SH-SY5Y (cell line): ENCODE measurements around the gene SLC16A7.

Source experiments
- GATA2 ChIP-seq: IDR thresholded peaks from 2 replicates; pipeline ENCODE4 v1.6.1; 2011; ENCODE audit warnings: mild to moderate bottlenecking, low read depth, low read length
- GATA3 ChIP-seq: IDR thresholded peaks from 2 replicates; pipeline ENCODE4 v1.6.1; 2011; ENCODE audit warnings: low read depth, mild to moderate bottlenecking, low read length, moderate library complexity

DNA sequence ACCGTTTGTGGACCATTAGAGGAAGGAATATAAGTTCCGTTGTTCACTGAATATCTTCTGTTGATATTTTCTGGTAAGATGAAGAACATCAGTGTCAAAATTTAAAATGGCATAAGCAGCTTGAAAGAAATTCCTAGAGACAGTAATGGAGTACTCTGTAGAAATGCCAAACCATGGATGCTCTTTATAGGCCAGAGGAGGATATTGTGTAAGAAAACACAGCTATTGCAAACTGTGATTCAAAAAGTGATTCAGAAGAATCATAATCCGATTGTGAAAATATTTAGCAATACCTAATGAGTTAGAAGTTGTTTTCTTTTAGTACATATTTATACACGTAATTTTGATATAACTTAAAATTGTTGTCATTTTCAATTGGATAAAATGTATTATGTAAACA, 102.8 kb downstream of the SLC16A7 start:
- no peak for TF ChIP-seq GATA2
- TF ChIP-seq GATA3, result no peak
